GM12892 (cell line): ENCODE measurements around the gene COLEC12.

Experiments used
- POLR2A ChIP-seq: IDR thresholded peaks from 2 replicates; pipeline ENCODE4 v1.6.1; 2011; ENCODE audit warnings: low read depth, low read length, control low read depth
- POLR2AphosphoS5 ChIP-seq: IDR thresholded peaks from 2 replicates; pipeline ENCODE4 v1.6.1; 2011; ENCODE audit warnings: low read depth, low read length, control low read depth
- TAF1 ChIP-seq: IDR thresholded peaks from 2 replicates; pipeline ENCODE4 v1.6.1; 2011; ENCODE audit warnings: low read depth, mild to moderate bottlenecking, control low read depth, low read length, borderline replicate concordance

DNA sequence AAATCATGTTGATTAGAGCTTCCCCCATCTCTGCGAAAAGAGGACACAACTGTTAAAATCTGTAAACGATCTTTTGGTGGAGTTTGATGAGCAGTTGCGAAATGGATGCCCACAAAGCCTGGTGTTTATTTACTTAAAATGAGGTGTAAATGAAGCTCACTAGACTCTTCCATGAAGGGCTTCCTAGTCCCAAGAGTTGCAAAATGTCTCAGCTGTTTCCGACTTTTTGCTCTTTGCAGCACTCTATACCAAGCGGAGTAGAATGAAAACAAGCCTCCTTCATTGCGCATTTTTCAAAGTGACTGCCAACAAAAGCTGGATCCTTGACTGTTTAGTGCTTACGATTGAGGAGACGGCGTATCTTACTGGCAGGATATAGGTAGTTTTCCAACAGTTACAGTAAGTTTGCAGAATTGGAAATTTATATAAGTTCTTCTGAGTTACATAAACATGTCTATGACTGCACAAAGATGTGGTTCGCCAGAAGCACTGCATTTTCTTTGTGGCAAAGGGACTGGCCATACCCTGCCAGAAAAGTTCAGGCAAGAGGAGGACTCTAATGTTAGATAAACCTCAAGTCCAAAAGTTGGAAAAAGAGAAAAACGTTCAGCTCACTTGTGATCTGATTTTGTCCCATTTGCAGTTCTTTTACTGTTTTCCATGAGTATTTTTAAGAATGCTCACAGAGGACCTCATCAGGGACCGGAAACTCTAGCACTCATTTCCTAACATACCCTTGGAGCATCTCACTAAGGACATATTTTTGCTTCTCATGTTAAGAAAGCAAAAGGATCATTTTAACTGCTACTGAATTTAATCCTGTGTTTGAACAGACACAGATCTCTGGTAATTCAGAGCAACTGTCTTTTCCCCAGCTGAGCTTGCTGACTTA is 42.7 kb downstream of the COLEC12 start:
- no peak for TF ChIP-seq TAF1
- TF ChIP-seq POLR2A: no peak
- TF ChIP-seq POLR2AphosphoS5: no peak
